Erythroblast (primary cell): Measurements from ENCODE around the gene SEMA3F.

ENCODE experiments used
- GATA1 ChIP-seq: IDR thresholded peaks from 2 replicates; pipeline ENCODE4 v1.6.1; 2011; ENCODE audit warnings: low read depth, mild to moderate bottlenecking, control low read depth, low read length, moderate library complexity
- POLR2A ChIP-seq: IDR thresholded peaks from 2 replicates; pipeline ENCODE4 v1.6.1; 2011; ENCODE audit warnings: mild to moderate bottlenecking, low read length

GRCh38 chr3:50162034-50162883, 7.1 kb downstream of the SEMA3F start:
- TF ChIP-seq POLR2A (no peak), GATA1 (no peak)
